Endothelial cell of umbilical vein (primary cell): Measurements from ENCODE around the gene IRF5. TPM values are rescaled to one million over a fixed set of nuclear protein-coding genes. Genes with fewer than 3 reads are reported as not detected.

Experiments
- BruUV-seq: library from RNA; stranded (reverse); fragments of 400-500 nt; replicated peaks from 2 replicates; lab custom pipeline; 2021; lab: Mats Ljungman, UMichigan
- CTCF ChIA-PET: fragments of 300-600, 350-600 bp; sonication (Branson Sonifier 250); formaldehyde crosslinking; loops from one replicate; lab custom pipeline; 2021; ENCODE audit warnings: antibody characterized with exemption, inconsistent platforms; lab: Charles Lee
- POLR2A ChIA-PET: fragments of 300-600, 350-600 bp; sonication (Branson Sonifier 250); formaldehyde crosslinking; loops from one replicate; lab custom pipeline; 2021; ENCODE audit warnings: antibody characterized with exemption, inconsistent platforms; lab: Charles Lee
- DNase-seq: peaks from one replicate; pipeline ENCODE4 v3.0.0-alpha.2; 2011; ENCODE audit warnings: low read depth, low spot score
- FAIRE-seq: peaks from 2 replicates; lab custom pipeline; 2011; peaks lifted over from hg19 to GRCh38; lab: Jason Lieb, UNC
- H2AFZ ChIP-seq: 2 replicates; pipeline ENCODE4 v1.6.0; 2012; ENCODE audit warnings: low read depth, low read length, control low read depth, inconsistent platforms
- H3K27ac ChIP-seq: 2 replicates; pipeline ENCODE4 v1.5.1; 2011; ENCODE audit warnings: low read depth, mild to moderate bottlenecking, control low read depth, low read length, moderate library complexity; ENCODE audit not compliant: insufficient read depth
- H3K27me3 ChIP-seq, 2 experiments: 2 replicates each; pipeline versions ENCODE4 v1.6.0 to v1.6.1; 2011; ENCODE audit warnings: low read length in 2 of 2, mixed read lengths in 1 of 2; ENCODE audit not compliant: control insufficient read depth in 2 of 2, insufficient read depth in 2 of 2
- H3K36me3 ChIP-seq, 2 experiments: 2 replicates in 1 of 2; 3 replicates in 1 of 2; pipeline ENCODE4 v1.5.1; 2011; ENCODE audit warnings: low read length in 2 of 2, mild to moderate bottlenecking in 1 of 2, moderate library complexity in 1 of 2; ENCODE audit not compliant: control insufficient read depth in 2 of 2, insufficient read depth in 2 of 2; ENCODE audit errors: extremely low read depth in 1 of 2
- H3K4me1 ChIP-seq: 3 replicates; pipeline ENCODE4 v1.5.1; 2011; ENCODE audit warnings: mild to moderate bottlenecking, low read length; ENCODE audit not compliant: control insufficient read depth, insufficient read depth; ENCODE audit errors: extremely low read depth
- H3K4me2 ChIP-seq: 2 replicates; pipeline ENCODE4 v1.6.1; 2011; ENCODE audit warnings: low read length, control low read depth, mixed read lengths; ENCODE audit not compliant: insufficient read depth
- H3K4me3 ChIP-seq, 3 experiments: fragments of 200-600 bp in 1 of 3; sonication (generic), shearing (Covaris generic) in 1 of 3; replicated peaks in 1 of 3; 2 replicates each; pipeline ENCODE4 v1.5.1; 2011 to 2016; ENCODE audit warnings: control low read depth in 3 of 3, low read length in 3 of 3, mild to moderate bottlenecking in 2 of 3, inconsistent platforms in 1 of 3, low read depth in 1 of 3, moderate library complexity in 1 of 3; ENCODE audit not compliant: insufficient read depth in 1 of 3
- H3K79me2 ChIP-seq: 2 replicates; pipeline ENCODE4 v1.6.0; 2012; ENCODE audit warnings: low read length, inconsistent platforms; ENCODE audit not compliant: control insufficient read depth, insufficient read depth
- H3K9ac ChIP-seq: replicated peaks from 2 replicates; pipeline ENCODE3; 2011; ENCODE audit warnings: low read length, control low read depth; ENCODE audit not compliant: insufficient read depth; ENCODE audit errors: extremely low read depth
- H3K9me1 ChIP-seq: replicated peaks from 3 replicates; pipeline ENCODE4 v1.6.0; 2011; ENCODE audit warnings: mild to moderate bottlenecking, low read length; ENCODE audit not compliant: control insufficient read depth, insufficient read depth; ENCODE audit errors: extremely low read depth
- H3K9me3 ChIP-seq: replicated peaks from 2 replicates; pipeline ENCODE4 v1.5.1; 2012; ENCODE audit warnings: low read length, inconsistent platforms; ENCODE audit not compliant: control insufficient read depth, insufficient read depth
- H4K20me1 ChIP-seq: replicated peaks from 2 replicates; pipeline ENCODE3; 2011; ENCODE audit warnings: mild to moderate bottlenecking, low read length; ENCODE audit not compliant: control insufficient read depth, insufficient read depth; ENCODE audit errors: extremely low read depth
- CTCF ChIP-seq, 2 donors: IDR thresholded peaks; 1 replicate in 1 of 2; 2 replicates in 1 of 2; pipeline ENCODE4 v1.5.1; 2011; ENCODE audit warnings: low read length in 2 of 2, mild to moderate bottlenecking in 2 of 2, moderate library complexity in 2 of 2, control low read depth in 1 of 2, inconsistent platforms in 1 of 2, low read depth in 1 of 2; ENCODE audit not compliant: insufficient read depth in 1 of 2; ENCODE audit errors: extremely low read depth in 1 of 2
- EZH2 ChIP-seq: IDR thresholded peaks from 2 replicates; pipeline ENCODE4 v1.6.1; 2012; ENCODE audit warnings: borderline replicate concordance, low read depth, mild to moderate bottlenecking, moderate library complexity, low read length, inconsistent platforms; ENCODE audit not compliant: severe bottlenecking
- FOS ChIP-seq: IDR thresholded peaks from 2 replicates; pipeline ENCODE4 v1.6.1; 2011; ENCODE audit warnings: mild to moderate bottlenecking, low read length, moderate library complexity, borderline replicate concordance; ENCODE audit not compliant: insufficient read depth
- JUN ChIP-seq: IDR thresholded peaks from 2 replicates; pipeline ENCODE4 v1.6.1; 2011; ENCODE audit warnings: borderline replicate concordance, low read depth; ENCODE audit not compliant: insufficient read length, insufficient read depth
- MAX ChIP-seq: IDR thresholded peaks from 2 replicates; pipeline ENCODE4 v1.6.1; 2011; ENCODE audit not compliant: insufficient read depth, insufficient read length
- MYC ChIP-seq: IDR thresholded peaks from one replicate; pipeline ENCODE4 v1.6.1; 2011; ENCODE audit warnings: mild to moderate bottlenecking, low read depth, low read length
- POLR2AphosphoS5 ChIP-seq: IDR thresholded peaks from 2 replicates; pipeline ENCODE4 v1.6.1; 2012; ENCODE audit warnings: low read depth, mild to moderate bottlenecking, control low read depth, low read length, moderate library complexity; ENCODE audit not compliant: insufficient read depth
- dilution Hi-C: fragments of 300-500 bp; cut with MboI; formaldehyde crosslinking; loops from one replicate; pipeline ENCODE4 v1.15.0; 2019; ENCODE audit warnings: low sequenced_read_pairs; ENCODE audit not compliant: extremely low pct_ligation_motif_present
- intact Hi-C: fragments of 100-400 bp; cut with micrococcal nuclease; formaldehyde crosslinking; loops from one replicate; pipeline ENCODE4 v1.10.0; 2022
- polyA plus RNA-seq, 4 experiments: library from polyadenylated mRNA; depleted of rRNA in 3 of 4; stranded (reverse) in 3 of 4; unstranded in 1 of 4; fragments of >200 nt; gene quantifications; 2 replicates each; pipeline versions ENCODE4 v1.2.1 to v1.2.3, GENCODE V29; 2011 to 2012; ENCODE audit warnings: missing spikeins in 1 of 4
- total RNA-seq: library from RNA; stranded (reverse); gene quantifications from 2 replicates; pipeline ENCODE4 v1.2.3, GENCODE V29; 2021

IRF5 gene
- total and polyA plus RNA-seq, 2 donors (not counting 3 experiments of a cell fraction or from before 2014, with no cell fraction given) = 0.31 to 0.36 TPM

- no TSS peak for BruUV-seq
- CTCF ChIA-PET = interaction anchor here (1.0 to 2.6 kb wide), 5 partner anchors 44 to 307 kb away, joined by 3 to 47 read pairs (median 5); no protein-coding TSS in a partner anchor
- Histone ChIP-seq H3K79me2 (no peaks in the 10 kb centered on the region), H3K4me2 (no peak overlapping the region), H3K4me3 (no peak overlapping the region), H4K20me1 (no peaks in the 10 kb centered on the region), H3K9me1 (no peaks in the 10 kb centered on the region), H3K27ac (no peak overlapping the region), H3K27me3 (peaks cover 6 to 11% of the 10 kb centered on the region in 2 experiments), H2AFZ (no peak overlapping the region), H3K9me3 (no peaks in the 10 kb centered on the region), H3K36me3 (no peaks in the 10 kb centered on the region), H3K9ac (no peak overlapping the region), H3K4me1 (no peaks in the 10 kb centered on the region)
- POLR2A ChIA-PET = no interaction called here
- FAIRE-seq (no peak), DNase-seq (no peak)
- intact Hi-C loops (no loop called here), dilution Hi-C loops (no loop called here)
- TF ChIP-seq CTCF (IDR thresholded peaks at IDR 0.05; ENCODE audit: extremely low read depth in 1 of 2, insufficient read depth in 1 of 2, low read depth in 1 of 2, low read length in 2 of 2) = no peak
- TF ChIP-seq POLR2AphosphoS5 = no peak
- no peak for TF ChIP-seq FOS
- TF ChIP-seq EZH2 = no peak
- no peak for TF ChIP-seq JUN
- no peak for TF ChIP-seq MAX
- TF ChIP-seq MYC = no peak
Observed at GRCh38 chr7:128902761-128903585, 34.8 kb upstream of the IRF5 start.
